ENCODE data around the gene TTC39C.

DNA sequence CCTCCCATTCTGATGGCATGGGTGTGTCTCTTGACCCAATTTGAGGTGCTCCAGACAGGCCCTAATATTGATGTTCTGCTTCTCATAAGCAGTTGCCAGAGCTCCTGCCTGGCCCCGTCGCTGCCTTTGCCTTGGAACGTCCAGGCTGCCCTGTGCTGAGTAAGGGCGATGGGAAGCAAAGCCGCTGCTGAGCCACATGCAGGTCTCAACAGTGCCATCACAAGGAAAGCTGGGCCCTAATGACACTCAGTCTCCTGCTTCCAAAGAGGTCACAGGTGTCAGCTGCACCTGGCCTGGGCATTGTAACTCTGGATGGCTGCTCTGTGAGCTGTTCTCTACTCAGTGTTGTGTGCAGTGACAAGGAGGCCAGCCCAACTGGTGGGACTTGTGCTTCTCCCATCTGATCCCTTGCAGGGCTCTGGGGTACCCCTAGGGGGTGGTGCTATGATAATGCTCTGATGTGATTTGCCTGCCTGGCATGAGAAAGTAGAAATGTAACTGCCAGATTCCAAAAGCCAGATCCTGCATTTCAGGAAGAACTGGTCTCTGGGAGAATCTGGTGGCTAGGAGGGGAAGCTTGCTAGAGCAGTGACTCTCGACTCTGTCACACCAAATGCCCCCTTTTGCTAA is 8.7 kb downstream of the TTC39C start:
- TF ChIP-seq, protein P1, sequence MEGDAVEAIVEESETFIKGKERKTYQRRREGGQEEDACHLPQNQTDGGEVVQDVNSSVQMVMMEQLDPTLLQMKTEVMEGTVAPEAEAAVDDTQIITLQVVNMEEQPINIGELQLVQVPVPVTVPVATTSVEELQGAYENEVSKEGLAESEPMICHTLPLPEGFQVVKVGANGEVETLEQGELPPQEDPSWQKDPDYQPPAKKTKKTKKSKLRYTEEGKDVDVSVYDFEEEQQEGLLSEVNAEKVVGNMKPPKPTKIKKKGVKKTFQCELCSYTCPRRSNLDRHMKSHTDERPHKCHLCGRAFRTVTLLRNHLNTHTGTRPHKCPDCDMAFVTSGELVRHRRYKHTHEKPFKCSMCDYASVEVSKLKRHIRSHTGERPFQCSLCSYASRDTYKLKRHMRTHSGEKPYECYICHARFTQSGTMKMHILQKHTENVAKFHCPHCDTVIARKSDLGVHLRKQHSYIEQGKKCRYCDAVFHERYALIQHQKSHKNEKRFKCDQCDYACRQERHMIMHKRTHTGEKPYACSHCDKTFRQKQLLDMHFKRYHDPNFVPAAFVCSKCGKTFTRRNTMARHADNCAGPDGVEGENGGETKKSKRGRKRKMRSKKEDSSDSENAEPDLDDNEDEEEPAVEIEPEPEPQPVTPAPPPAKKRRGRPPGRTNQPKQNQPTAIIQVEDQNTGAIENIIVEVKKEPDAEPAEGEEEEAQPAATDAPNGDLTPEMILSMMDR (IDR thresholded peaks at IDR 0.05; ENCODE audit: insufficient read depth, low read depth, low read length), result no peak
- TF ChIP-seq EZH2 (IDR thresholded peaks at IDR 0.05; ENCODE audit: insufficient read depth, low read length), result no peak

Measured in astrocyte (in vitro differentiated cells and primary cell).